NCI-H446 (cell line): ENCODE data around the gene PEMT.

ENCODE experiments used
- DNase-seq, 2 experiments: peaks; one replicate each; lab custom pipeline; 2025; lab: John Stamatoyannopoulos, UW

PEMT gene

DNA sequence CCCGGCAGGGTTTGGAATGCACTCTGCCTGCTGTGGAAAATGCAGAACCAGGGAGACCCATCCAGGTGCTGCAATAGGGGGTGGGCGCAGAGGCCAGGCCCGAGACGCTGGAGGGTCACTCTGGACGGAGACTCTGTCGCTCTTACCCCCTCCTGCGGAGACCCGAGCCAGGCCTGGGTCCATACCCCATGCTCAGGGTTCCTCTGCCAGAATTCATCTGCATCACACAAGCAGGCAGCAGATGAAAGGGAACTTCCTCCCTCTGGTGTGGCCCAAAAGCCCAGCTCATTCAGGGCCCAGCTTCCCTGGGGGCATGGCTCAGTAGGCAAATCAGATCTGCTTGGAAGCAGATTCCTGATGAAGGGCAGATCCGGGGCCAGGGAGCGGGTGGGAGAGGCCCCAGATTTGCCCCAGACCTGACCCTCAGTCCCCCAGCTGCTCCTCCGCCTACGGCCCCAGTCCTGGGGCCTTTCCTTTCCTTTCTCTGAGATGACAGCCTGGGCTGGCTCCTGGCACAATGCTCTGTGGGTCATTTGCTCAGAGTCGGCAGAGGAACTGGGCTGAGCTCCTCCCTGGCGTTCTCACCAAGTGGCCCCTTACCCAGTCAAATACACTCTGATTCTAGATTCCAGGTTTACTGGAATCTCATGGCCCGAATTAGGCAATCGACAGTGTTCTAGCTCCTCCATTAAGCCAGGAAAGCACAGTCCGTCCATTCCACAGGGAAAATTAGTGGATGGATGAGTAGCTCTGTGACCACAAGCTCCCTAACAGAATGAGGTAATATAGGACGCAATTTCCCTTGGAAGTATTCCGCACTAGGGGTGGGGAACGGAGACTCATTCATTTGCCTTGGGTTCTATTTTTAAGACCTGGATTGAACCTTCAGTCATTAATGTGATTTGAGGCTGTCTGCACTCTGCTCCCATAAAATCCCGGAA is 76.2 kb downstream of the PEMT start:
- DNase-seq: no peak

DNA sequence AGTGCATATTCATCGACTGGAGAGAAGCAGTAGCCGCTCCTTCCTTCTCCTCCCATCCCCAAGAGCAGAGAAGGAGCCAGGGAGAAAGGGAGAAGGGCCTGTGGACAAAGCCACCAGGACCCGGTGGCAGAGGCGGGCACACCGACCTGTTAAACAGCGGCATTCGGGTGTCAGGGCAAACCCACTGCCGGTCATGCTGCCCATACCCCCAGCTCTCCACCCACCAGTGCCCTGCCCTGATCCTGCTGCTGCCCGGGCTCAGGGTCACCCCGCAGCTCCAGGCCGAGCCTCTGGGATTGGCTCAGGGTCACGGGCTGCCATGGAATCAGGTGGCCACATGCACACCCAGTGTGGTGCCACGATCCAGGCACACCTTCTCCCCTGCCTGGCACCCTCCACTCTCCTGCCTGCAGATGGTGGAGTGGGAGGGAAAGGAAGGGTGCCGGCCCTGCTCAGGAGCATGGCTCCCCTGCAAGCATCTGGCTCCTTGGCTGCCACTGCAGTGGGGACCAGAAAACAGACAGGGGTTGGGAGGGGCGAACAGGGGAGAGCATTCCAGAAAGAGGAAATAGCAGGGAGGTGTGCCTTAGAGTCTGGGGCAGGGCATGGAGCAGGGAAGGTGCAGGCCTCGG is 77.0 kb downstream of the PEMT start:
- DNase-seq: no peak

DNA sequence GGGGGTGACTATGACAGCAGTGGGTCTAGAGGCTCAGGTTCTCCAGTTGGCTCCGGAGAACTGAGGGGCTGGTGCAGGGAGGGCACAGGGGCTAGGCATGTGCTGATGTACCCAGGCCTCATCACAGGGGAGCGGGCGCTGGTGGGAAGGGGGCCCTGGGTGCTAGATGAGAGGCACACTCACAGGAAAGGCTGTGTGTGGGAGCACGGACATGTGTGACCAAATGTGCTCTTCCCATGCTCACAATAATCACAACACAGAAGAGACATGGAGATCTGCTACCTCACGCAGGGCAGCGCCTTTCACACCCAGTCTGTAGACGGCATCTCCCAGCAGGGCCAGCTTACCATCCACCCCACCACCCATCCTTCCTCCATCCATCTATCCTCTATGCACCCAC is 77.9 kb downstream of the PEMT start:
- no peak for DNase-seq

DNA sequence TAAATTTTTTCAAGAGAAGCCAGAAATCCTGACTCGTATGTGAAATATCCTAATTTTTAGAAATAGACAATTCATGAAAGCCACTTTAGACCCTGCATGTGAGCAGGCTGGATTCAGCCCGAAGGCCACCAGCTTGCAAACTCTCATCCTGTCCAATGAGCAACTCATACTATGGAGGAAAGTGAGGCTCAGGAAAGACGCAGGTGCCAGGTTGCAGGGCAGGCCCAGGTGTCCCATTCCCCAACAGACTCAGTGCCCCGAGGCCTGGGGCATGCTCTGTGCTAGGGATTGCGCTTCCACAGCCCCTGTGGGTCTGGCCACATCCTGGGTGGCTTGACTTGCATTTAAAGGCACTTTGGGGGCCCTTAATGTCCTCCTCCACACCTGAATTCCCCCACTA is 78.6 kb downstream of the PEMT start:
- DNase-seq: no peak

DNA sequence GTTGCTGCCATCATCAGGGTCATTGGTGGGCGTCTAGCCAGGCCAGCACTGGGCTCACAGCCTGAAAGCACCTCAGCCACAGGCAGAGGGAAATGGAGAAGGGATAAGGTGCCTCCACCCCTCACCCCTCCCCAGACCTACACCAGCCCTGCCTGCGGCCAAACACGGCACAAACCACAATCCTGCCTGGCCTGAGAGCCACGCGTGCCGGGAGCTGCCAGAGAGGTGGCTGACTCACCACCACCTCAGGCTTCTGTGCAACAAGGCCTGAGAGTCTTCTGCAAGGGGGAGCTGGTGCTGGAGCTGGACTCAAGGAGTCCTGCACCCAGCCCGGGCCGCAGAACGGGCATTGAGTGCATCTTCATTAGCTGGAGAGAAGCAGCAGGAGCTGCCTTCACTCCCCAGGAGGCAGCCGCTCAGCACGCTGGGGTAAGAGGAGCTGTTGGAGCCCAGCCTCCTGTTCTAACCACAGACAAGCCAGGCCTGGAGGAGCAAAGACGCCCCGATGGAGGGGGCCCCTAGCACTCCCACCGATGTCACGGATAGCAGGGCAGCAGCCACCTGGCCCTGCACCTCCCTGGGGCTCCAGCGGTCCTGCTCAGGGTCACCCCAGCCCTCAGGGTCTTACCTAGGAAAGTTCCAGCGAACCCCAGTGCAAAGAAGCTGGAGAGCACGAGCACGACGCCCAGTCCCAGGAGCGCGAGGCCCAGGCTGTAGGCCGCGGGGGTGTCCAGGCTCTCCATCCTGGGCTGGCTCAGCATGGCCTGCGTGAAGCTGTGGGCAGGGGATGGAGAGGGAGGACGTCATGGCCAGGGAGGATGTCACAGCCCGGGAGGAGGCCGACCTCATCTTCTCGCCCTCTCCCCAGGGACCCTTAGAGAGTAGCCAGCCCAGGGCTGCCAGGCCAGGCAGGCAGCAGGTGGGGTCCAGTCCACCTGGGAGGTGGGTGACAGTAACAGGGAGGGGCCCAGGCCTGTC is 79.3 kb downstream of the PEMT start:
- no peak for DNase-seq

DNA sequence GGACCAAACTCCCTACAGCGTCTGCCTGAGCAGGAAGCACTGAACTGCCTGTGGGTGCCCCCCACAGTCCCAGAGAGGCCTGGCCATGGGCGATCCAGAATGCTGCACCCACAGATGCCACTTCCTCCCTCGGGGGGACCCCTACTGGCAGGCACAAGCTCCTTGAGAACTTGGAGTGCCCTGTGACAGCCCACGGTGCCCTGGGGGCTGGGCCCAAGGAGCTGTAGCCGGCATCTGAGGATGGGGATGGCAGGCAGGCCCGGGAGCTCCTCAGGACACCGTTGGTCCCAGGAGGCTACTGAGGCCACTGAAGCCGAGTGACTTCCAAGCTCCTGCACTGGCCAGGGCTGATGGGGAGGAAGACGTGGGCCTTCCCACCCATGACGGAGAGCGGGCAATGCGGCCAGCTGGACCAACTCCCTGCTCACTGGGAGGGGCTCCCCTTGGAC is 80.2 kb downstream of the PEMT start:
- DNase-seq: no peak

DNA sequence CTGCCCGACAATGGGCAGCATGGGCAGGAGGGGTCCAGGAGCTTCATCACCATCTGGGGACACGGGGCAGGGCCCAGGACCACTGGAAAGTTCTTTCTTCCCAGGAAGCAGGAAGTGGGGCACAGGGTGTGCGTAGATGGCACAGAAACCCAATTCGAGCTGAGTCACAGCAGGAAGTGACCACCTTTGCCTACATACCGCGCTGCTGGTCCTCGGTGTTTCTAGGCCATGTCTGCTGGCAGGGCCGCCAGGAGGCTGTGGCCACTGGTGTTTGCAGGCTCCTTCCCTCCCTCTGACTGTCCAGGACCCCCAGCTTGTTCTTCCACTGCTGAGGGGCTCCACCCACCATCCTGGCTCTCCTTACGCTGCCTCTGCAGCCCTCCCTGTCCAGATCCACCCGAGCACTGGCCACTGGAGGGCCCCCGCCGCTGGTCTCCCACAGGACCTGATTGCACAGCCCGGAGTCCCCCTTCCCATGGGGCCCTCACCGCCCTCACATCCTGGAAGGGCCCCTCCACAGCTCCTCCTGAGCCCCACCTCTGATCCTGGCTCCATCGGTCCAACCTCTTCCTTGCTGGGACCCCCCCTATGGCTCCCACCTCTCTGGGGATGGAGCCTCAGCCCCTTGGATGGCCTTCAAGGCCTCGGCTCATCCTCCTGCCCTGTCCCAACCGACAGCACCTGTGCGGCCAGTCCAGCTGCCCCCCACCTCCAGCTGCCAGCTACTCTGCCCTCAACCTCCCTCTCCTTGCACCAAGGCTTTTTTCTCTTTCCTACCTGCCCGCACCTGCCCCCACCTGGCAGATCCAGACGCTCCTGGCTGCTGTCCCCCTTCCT is 80.8 kb downstream of the PEMT start:
- no peak for DNase-seq

DNA sequence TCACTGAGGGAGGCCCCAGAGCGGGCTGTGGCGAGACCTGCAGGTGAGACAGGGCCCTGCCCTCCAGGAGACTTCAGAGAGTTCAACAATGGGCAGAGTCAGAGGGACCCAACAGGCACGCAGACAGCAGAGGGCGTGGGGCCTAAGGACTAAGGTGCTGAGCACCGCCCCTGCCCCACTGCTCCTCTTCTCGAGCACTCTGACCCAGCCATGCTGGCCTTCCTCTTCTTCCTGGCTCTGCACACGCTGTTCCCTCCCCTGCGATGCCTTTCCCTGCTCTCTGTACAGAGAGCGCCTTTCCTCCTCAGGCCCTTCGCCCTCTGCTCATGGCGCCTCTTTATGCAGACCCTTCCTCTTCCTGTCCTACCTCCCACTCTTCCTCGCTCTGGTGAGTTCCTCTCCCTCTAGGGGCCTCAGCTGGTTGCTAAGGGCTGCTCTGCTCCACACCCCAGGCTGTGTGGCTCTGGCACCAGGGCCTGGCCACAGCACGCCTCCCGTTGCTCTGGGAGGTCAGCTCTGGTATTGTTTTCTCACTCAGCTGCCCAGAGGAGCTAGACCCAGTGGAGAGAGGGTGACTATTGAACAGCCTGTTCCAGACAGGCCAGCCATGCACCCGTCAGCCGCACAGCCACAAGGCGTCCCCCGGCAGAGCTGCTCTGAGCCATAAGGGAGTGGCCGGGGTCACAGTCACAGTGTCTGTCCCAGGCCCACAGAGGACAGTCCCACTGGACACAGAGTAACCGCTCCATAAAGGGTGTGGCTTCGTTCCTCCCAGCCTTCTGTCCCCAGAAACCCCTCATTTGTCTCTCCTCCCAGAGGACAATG is 81.7 kb downstream of the PEMT start:
- no peak for DNase-seq

DNA sequence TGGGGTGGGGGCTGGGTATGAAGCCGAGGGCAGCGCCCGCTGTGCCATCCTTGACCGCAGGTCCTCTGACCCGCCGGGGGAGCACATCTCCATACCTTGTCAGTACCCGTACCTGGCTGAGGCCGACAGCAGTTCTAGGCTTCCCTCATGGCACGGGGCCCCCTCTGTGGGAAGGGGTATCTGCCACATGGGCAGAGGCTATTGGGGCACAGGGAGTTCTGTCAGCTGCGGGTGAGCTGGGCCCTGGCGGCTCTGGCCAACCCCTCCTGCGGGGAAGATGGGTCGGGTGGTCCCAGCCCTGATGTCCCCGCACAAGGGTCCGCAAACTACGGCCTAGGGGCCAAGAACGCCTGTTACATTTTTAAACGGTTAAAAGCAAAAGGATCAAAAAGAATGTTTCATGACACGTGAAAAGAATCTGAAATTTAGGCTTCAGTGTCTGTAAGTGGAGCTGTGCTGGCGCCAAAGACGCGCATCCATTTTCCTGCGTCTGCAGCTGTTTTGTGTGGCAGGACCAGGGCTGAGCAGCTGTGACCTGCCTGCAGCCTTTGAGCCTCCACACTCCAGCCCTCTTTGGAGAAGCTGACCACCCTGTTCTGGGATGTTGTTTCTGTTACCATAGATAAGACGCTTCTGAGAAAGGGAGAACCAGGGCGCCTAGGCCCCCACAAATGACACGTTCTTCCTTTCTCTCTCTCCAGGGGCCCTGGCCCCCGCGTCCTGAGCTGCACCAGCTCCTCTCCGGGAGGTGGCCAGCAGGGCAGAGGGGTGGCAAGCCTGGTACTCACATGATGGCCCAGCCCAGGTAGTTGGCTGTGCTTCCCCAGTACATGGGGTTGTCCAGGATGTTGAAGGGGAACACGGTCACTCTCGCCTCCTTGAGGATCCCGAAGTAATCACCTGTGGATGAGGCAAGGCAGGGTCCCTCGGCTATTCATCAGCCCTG is 82.6 kb downstream of the PEMT start:
- DNase-seq: no peak

DNA sequence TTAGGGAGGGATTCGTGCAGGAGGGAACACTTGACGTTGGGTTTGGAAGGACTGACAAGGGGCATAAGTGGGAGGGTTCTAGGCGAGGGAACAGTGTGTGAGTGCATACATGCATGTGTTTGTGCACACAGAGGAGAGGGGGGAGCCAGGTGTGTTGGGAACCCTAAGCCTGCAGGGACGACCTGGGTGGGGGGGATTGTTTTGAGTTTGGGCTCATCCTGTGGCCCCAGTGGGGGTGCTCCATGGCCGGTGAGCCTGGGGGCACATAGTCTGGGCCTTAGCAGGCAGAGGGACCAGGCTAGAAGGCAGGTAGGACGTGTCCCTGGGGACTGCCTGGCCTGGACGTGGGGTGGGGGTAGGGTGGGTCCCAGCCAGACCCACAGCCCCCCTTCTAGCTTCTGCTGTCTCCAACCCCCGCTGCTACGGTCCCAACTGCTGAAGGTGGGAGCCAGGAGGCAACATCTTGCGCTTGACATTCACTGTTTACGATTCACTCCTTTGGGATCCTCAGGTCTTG is 83.4 kb downstream of the PEMT start:
- DNase-seq: no peak

DNA sequence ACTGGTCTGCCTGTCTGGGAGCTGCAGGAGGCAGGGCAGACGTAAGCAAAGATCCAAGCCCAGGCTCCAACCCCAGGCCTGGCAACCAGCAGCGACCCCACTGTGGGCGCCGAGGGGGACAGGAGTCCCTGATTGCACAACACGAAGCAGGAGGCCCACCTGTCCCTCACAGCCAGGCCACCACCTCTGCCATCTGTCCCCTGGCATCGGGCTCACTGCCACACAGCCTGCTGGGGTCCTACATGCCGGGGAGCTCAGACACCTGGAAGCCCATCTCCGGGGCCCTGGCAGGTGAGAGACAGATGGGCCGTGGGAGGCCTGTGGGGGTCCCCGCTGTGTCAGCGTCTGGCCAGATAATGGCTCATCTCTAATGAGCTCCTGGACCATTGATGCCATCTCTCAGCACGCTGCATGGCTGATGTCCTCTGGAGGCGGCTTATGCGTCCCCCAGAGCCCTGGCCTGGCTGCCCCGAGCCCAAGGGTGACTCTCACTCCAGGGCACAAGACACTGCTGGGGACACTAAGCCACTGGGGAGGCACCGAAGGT is 84.0 kb downstream of the PEMT start:
- DNase-seq: no peak

DNA sequence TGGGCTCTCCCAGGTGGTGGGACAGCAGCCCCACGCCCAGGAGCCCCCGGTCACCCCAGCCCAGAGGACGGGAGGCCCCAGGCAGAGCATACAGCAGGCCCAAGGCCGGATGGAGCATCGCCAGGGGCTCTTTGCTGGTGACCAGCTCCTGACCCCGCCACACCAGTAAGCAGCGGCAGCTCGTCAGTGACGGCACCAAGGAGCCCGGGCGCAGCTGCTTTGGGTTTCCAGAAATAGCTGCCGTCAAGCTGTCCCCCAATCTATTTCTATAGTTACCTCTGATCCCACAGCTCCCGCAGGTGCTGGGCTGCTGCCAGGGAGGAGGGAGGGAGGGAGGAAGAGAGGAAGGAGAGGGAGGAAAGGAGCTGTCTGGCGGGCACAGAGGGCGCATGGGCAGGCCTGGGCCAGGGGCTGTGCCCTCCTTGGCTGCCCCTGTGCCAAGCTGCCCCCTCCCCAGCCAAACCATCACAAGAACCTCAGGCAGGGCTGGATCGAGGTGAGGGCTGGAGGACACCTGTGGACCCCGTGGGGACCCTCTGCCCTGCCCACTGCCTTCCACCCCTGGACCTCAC is 84.5 kb downstream of the PEMT start:
- no peak for DNase-seq

DNA sequence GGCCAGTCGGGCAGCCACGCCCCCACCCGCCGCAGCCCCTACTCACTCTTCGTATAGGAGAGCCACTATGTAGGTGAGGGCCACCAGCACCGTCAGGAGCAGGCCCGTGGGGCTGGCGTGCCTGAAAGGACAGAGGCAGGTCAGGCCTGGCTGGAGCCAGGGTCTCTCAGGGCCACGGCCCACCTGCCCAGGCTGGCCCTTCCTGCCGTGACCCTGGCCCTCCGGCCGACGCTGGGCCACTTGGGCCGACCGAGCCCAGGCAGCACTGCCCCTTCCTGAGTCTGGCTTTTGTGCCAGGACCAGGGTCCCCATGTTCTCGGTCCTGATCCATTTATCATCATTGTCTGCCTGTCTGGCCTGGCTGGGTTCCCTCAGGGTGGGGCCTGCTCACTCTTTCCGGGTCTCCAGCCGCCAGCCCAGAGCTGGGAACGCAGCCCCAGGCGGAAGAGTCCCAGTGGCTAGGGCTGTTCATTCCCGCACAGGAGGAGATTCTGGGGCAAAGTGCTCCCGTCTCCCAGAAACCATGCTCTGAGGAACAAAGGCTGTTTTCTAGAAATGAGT is 85.2 kb downstream of the PEMT start:
- DNase-seq: no peak

DNA sequence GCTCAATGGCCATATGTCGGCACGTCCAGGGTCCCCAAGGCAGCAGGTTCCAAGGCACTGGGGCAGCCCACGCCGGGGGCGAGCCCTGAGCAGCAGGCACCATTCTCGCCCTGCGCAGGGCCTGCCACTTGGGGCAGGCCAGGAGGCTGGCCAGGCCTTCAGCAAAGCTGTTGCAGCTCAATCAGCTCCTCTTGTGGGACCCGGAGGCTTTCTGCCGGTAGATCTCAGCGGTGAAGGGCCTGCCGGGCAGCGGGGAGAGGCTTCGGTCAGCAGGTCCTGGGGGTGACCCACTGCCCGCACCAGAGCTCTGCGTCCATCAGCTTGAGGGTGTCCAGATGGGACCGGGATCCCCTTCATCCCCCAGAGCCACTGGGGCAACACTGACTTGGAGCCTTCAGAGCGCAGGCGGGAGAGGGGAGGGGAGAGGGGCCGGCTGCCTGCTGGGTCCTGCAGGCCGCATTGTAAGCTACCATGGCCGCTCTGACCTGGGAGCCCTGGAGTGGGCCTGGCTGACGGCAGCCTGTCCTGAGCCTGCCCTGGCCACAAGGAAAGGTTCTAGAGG is 85.8 kb downstream of the PEMT start:
- no peak for DNase-seq

DNA sequence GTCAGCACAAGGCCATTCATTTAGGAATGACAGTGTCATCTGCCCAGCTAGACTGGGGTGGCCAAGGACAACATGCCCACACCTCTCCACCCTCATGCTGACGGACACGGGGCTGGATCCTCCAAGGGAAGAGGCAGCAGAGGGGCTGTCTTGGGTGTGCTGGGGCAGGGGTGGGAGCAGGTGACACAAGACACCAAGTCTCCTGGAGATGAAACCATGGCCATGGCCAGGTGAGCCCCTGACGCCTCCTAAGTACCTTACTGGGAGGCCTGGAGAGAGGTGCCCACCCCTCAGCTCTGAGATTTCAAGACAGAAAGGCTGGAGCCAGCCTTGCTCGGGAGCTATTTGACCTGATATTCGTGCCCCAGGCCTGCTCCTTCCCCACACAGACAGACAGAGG is 86.4 kb downstream of the PEMT start:
- no peak for DNase-seq

DNA sequence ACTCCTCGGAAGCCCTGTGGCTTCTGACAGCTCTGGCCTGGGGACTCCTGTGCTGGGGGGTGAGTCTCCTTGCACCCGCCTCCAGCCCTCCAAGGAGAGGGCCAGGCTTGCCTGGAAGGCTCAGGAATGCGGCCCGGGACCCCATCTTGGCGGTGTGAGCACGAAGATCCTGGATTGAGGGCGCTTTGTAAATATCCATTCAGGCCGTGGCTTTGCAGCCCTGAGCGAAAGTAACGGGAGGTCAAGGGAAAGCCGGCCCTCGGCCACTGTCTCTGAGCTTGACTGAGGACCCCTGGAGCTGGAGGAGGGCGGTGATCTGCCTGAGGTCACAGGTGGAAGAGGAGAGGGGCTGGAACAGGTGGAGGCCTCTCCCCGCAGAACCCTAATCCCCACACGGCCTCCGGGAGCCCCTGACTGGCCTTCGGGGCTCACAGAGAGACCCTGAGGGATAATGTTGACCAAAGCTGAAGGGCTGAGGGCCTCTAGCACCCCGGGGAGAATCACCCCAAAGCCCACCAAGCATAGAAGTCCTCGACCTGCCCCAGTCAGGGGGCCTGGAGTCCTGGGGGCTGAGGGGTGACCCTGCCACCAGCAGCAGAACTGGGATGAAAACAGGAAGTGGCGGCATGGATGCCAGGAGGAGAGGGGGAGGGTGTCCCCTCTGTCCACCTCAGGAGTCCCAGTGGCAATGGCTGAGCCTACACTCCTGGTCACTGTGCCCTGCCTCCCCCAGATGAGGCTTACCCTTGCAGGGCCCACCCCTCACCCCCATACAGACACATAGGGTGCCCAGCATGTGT is 87.0 kb downstream of the PEMT start:
- no peak for DNase-seq
